ENCODE measurements around the gene BRPF1. TPM values are rescaled to one million over a fixed set of nuclear protein-coding genes. Genes with fewer than 3 reads are reported as not detected.
A peak's percentile ranks its signal among the peaks of the same experiment; 100 is the strongest.

The BRPF1 gene
- total and polyA plus RNA-seq, 2 experiments from 2014 or later = 8.0 to 24.7 TPM

- peaks cover 25% of the 10 kb centered on the region for H3K4me1 Mint-ChIP-seq
- Histone ChIP-seq H3K27me3 (ENCODE audit: insufficient read depth) (no peaks in the 10 kb centered on the region), H3K27ac (ENCODE audit: low read depth) (peak overlapping the region; percentile 74), H3K9me2 (ENCODE audit: insufficient read depth) (no peaks in the 10 kb centered on the region), H3K36me3 (ENCODE audit: insufficient read depth) (peaks cover 7% of the 10 kb centered on the region; the same call in 1 of the 2 replicates), H3F3A (replicated peaks; ENCODE audit: low read depth) (0 out of 2 replicates have a peak, but pooled peaks cover 8% of the 10 kb centered on the region), H3K4me2 (peak overlapping the region; percentile 75), H3K4me3 (peak overlapping the region; percentile 91), H3K4me1 (ENCODE audit: insufficient read depth) (peaks cover 16% of the 10 kb centered on the region), H4K20me1 (replicated peaks; ENCODE audit: insufficient read depth) (peaks cover 24% of the 10 kb centered on the region), H3K79me2 (replicated peaks; ENCODE audit: insufficient read depth) (peaks cover 36% of the 10 kb centered on the region), H2AFZ (peak overlapping the region; percentile 77)
- DNase-seq (ENCODE audit: low spot score) (peak; percentile 96), ATAC-seq (peak; percentile 71)
- peaks cover 23% of the 10 kb centered on the region for H3K36me3 Mint-ChIP-seq (ENCODE audit: low read depth)
- TF ChIP-seq CTCF (conservative IDR thresholded peaks at IDR 0.05; ENCODE audit: low read depth in 2 of 2) = no peak
- TF ChIP-seq REST (IDR thresholded peaks at IDR 0.05; ENCODE audit: unreplicated experiment) = no peak
- TF ChIP-seq ZNF462 (CRISPR knock-in tag; IDR thresholded peaks at IDR 0.05) = no peak
- no peak for TF ChIP-seq STAT1 (IDR thresholded peaks at IDR 0.05; ENCODE audit: unreplicated experiment)
- TF ChIP-seq JUNB (IDR thresholded peaks at IDR 0.05; ENCODE audit: unreplicated experiment) = no peak
- TF ChIP-seq ZNF331 (CRISPR knock-in tag; IDR thresholded peaks at IDR 0.05; ENCODE audit: low read depth) = no peak
- TF ChIP-seq NANOG (IDR thresholded peaks at IDR 0.05; ENCODE audit: borderline replicate concordance) = no peak
- TF ChIP-seq POLR2AphosphoS5 (IDR thresholded peaks at IDR 0.05; ENCODE audit: low read depth) = no peak; the same call in 1 of the 2 replicates
- no peak for TF ChIP-seq EZH2phosphoT487 (IDR thresholded peaks at IDR 0.05; ENCODE audit: unreplicated experiment)
- TF ChIP-seq ETS1 (IDR thresholded peaks at IDR 0.05) = no peak
- no peak for TF ChIP-seq CREB1 (CRISPR knock-in tag; IDR thresholded peaks at IDR 0.05; ENCODE audit: low read depth)
- no peak for TF ChIP-seq EZH2 (IDR thresholded peaks at IDR 0.05; ENCODE audit: low read depth, unreplicated experiment)
- no peak for TF ChIP-seq ZNF114 (CRISPR knock-in tag; IDR thresholded peaks at IDR 0.05)
- H3K9me3 Mint-ChIP-seq = no peaks in the 10 kb centered on the region
- peak overlapping the region; percentile 70 for H3K27ac Mint-ChIP-seq
- H3K4me3 Mint-ChIP-seq = peak overlapping the region; percentile 81
- peaks cover 4% of the 10 kb centered on the region for H3K27me3 Mint-ChIP-seq (ENCODE audit: insufficient read depth, low read depth, poor library complexity)
Measured at GRCh38 chr3:9730657-9731205, 804 bp upstream of the BRPF1 start.
